IPS DF 19.7 (cell line): ENCODE measurements around the gene PHF21B.

Source experiments
- DNase-seq: peaks from one replicate; pipeline ENCODE4 v3.0.0-alpha.2; 2013; ENCODE audit warnings: low read depth, low spot score

PHF21B gene

DNA sequence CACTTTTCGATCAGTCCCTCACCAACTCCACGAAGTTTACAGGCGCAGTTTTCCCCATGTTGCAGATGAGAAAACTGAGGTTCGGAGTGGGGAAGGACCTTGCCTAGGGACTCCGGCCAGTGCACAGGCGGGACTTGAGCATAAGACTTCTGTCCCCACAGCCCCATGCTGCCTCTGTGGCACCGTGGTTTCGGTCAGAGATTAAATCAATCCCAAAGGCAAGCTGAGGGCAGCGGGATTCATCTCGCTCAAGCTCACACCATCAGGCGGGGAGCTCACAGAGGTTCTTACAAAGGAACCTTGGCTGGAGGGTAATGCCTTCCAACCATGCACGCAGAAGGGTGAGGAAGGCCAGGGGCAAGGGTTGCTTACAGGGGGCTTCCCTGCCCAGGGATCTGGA is 115.5 kb downstream of the PHF21B start:
- no peak for DNase-seq

DNA sequence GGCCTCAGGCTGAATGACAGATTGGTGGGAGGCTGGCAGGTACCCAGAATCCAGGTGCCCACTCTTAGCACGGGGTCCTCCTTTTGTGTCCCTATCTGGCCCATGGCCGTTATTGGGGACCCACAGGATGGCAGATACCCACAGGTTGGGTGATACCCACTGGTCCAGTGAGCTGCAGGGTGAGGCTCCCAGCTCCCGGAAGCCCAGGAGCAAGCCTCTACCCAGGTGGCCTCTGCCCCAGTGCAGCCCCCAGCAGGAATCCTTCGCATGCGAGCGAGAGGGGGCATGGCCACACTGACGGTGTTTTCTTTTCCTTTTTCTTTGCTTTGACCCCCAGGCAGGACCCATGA is 116.1 kb downstream of the PHF21B start:
- DNase-seq: no peak

DNA sequence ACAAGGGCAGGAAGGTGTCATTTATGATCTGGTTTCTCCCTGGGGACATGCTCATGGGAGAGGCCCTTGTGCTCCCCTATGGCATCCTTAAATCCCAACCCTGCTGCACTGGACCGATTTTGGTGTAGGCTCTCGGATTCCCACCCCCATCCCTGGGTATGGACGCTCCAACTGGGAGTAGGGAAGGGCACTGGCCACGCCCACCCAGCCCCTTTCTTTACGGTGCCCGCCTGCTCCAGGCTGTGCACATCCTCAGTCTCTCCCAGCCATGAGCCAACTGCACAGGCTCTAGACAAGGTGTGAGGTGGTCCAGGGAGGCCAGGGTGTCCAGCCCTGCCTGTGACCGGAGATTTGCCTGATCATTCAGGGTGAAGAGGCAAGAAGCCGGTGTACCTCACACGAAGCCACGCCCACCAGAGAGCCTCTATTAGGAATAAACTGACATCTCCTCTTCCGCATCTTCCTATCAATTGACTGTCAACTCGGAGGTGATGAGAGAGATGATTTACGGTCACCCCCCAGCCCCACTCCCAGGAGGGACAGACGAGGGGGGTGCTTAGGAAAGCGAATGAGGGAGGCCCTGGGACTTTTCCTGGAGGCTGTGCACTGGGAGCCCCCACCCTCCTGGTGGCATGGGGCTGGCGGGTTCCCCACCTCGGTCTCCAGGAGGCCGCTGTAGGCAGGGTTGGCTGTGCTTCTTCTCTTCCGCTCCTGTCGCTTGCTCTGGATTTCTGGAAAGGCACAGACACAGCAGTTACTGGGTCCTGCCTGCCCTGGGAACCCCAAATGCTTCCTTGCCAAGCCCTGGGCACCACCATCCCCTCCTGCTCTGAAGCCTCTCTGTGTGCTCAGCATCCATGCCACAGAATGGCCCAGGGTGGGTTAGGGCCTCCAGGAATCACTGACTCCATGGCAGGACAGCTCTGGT is 116.7 kb downstream of the PHF21B start:
- DNase-seq: no peak

DNA sequence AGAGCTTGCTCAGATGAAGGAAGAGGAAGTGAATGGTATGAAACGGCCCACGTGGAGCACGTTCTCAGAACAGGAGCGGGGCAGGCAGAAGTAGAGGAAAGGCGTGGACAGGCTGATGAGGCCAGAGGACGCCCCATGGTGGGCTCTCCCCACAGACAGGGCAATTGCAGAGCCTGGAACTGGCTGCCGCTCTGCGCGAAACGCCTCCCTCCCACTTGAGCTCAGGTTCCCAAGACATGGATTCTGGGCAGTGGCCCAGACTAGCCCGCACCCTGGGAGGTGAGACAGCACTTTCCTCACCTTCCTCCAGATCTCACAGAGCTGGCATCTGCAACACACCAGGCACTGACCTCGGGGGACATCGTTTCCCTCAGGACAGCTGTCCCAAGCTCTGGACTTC is 117.6 kb downstream of the PHF21B start:
- no peak for DNase-seq

DNA sequence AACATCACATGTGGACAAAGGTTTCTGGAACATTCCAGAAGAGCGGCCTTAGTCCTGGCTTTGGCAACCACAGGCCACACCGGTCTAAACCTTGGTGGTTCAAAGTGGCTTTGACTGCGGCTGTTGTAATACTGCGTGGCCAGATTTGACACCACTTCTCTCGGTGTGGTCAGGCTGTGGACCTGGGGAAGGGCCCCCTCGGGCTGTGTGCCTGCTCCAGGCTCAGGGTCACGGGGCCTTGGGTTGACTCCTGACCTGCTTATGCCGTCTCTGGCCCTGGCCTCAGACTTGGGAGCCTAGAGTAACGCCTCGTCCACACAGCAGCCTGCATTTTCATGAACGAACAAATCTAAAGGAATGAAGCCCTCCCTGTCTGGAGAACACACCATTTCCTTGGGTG is 118.0 kb downstream of the PHF21B start:
- DNase-seq: no peak

DNA sequence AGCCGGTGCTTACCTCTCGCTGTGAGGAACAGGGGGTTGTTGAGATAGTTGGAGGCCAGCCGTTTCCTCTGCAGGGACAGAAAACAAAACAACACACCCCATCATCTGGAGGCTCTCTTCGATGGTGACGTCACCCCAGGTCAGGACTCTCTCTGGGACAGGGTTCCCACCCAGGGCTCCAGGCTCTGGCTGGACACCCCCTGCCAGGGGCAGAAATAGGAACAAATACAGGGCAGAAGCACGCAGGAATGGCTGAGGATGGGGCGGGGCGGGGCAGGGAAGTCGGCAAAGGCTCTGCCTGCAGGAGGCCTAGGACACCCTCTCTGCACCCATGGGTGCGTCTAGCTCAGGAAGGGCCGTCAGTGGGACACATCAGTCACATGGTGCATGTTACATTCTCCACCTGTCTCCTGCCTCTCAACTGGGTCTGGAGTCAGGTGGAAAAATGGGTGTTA is 118.5 kb downstream of the PHF21B start:
- DNase-seq: no peak

DNA sequence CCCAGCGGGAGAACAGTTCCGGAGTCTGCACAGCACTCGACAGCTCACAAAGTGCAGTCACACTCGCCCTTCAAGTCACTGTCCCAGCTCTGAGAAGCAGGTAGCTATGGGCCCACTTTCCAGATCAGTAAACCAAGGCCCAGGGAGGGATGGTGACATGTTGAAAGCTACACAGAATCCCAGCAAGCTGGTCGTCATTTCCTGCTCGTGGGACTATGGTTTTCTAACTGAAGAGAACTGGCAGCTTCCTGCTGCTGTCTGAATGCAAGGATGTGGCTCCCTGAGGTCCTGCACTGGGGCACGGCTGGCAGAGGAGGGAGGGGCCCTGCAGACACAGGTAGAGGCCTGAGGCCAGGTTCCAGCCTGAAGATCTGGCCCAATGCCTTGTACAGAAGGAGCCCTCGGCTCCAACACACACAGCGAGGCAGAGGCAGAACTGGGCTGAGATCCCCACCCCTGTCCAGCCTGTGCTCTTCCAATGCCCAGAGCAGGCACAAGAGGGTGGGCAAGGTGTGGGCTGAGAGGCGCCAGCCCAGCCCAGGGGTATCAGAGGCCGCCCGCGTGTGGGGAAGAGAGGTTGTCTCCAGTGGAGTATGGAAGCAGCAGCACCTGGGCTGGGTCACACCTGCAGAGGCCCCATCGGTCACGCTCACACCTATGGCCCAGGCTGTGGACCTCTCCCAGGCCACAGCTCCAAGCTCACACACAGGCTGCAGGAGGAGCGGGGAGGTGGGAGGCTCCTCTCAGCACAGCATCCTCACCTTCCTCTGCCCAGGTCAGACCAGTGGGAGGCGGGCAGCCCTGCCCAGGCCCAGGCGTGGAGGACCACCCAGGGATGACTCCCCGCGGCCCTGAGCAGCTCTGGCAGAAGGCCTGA is 119.2 kb downstream of the PHF21B start:
- no peak for DNase-seq

DNA sequence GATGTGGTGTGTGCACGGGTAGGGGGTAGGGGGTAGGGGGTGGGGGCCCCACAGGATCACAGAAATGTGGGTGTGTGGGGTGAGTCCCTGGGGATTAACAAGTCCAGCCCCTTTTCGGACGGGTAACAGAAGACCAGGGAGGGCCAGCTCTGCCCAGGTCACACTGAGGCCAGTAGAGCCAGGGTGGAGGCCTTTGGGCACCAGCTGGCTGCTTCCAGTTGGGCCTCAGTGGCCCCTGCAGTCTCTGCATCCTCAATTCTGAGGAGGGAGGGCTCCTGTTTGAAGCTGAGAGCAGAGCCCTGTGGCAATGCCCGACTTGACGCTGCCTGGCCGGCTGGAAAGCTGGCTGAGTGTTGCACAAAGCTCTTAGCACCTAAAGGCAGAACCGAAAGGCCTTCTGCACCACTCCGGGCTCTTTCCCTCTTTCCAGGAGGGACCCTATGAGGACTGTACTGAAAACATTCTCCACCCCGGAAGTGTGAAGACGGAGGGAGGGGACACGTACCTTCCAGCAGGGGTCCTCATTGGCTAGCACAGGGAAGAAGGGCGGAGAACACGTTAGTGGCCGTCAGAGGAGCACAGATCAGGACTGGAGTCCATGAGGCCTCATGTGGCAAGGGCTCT is 120.4 kb downstream of the PHF21B start:
- DNase-seq: no peak

DNA sequence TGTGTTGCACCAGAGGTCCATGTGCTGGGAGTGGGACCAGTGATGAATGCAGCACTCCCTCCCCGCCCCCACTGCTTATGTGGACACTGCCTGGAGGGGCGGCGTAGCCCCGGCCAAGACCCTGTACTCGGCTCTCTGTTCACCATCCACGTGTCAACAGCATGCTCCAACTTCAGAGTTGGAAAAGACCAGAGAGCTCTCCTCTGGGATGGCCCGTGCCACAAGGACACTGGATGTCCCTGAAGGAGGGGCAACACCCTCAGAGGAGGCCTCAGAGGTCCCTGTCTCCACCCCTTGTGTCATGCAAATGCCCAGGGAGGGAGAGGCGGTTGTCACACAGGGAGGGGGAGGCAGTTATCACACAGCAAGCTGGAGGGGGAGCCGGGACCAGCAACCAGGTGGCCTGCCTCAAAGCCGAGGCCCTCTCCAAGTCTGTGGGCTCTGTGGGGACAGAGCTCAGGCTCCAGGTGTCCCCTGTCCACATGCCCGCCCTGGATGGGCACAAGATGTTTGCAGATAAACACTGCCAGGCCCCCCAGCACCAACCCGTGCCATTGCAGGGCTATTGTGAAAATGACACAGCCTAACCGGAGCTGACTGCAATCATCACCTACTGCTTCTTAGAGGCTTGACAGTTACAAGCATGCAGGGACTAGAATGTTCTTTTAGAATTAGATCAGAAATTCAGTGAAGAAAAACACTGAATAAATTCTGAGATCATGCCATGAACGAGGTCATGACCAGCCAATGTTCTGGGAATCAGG is 121.1 kb downstream of the PHF21B start:
- no peak for DNase-seq

DNA sequence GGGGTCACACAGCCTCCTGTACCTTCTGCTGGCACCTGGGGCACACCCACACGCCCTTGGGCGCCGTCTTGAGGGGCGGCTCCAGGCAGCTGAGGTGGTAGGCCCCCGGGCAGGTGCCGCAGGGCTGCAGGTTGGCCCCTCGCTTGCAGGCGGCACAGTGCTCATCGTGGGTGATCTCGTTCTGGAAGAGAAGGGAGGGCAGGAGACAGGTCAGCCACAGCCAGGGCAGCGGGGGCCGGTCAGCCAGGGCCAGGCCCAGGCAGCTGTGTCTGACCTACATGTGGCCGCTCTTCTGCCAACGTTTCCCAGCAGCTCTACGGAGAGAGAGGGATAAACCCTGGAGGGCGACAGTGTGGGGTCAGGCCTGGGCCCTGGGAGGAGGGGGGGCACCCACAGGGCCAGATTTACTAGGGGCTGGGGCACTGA is 121.9 kb downstream of the PHF21B start:
- DNase-seq: no peak

DNA sequence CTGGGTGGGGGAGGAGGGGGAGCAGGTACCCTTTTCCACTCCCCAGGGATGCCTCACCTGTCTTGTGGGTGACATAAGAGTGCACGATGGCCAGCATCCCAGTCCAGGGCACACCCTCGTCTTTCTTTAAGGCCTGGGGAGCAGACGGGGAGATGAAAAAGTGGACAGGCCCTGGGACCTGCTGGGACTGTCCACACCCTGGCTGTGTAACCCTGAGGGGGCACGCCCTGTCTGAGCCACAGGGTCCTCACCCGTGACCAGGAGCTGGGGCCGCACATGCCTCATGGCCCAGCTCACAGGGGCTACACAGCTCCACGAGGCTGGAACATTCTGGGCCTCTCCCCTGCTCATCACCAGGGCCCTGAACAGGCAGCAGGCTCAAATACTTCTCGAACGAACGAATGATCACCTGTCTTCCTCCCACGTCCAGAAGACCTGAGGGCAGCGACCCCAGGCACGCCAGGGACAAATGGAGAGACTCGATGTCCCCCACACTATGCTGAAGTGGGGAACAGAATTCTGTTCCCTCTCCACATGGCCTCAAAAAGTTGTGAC is 123.9 kb downstream of the PHF21B start:
- no peak for DNase-seq

DNA sequence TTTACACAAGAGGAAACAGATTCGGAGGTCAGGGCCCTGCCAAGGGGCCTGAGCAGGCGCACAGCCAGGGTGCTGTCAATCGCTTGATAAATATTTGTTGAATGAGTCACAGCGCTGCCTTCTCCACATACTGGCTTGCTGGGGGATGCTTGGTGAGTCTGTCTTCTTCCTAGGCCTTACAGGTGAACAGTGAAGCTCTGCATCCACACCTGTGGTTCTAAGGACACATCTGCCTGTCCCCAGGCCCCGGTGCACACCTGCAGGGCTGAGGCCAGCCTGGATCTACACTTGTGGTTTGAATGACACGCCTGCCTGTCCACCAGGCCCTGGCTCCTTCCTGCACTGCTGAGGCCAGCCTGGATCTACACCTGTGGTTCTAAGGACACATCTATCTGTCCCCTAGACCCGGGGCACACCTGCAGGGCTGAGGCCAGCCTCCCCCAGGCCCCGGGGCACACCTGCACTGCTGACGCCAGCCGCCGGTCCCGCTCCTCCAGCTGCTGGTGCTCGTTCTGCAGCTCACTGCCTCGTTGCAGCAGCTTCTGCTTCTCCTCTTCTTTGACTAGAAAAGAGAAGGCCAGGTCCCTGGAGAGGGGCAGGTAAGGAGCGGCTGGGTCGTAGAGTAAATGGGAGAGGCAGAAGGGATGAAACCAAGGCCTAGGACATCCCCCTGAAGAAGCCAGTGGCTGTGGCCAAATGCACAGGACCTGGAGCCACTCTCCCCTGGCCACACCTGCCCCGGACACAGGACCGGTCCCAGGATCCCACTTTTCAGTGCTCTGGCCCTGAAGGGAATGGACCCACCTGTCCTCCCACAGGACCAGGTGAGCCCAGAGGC is 124.6 kb downstream of the PHF21B start:
- no peak for DNase-seq

DNA sequence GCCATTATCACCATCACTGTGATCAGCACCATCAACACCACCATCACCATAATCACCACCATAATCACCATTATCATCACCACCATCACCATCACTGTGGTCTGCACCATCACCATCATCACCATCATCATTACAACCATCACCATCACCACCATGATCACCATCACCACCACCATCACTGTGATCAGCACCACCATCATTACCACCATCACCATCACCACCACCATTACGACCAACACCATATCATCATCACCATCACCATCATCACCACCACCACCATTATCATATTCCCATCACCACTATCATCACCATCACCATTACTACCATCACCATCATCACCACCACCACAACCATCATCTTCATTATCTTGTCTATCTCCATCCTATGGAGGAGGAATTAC is 125.2 kb downstream of the PHF21B start:
- no peak for DNase-seq

DNA sequence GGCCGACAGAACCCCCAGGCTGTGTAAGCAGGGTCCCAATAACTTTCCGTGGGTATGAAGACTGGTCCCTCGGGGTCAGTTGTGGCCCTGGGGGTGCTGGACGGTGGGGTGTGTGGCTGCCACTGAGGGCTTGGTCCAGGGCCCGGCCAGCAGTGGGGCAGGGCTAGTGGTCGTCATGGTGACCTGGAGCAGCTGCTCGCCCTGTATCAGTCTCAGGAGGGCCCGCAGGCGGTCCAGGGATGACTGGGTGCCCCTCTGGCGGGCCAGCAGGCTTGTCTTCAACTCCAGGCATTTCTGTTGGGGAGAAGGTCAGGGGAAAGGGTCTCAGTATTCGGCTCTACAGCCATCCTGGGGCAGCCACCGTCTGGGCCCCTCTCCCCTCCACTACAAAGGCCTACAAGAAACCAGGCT is 126.8 kb downstream of the PHF21B start:
- no peak for DNase-seq

DNA sequence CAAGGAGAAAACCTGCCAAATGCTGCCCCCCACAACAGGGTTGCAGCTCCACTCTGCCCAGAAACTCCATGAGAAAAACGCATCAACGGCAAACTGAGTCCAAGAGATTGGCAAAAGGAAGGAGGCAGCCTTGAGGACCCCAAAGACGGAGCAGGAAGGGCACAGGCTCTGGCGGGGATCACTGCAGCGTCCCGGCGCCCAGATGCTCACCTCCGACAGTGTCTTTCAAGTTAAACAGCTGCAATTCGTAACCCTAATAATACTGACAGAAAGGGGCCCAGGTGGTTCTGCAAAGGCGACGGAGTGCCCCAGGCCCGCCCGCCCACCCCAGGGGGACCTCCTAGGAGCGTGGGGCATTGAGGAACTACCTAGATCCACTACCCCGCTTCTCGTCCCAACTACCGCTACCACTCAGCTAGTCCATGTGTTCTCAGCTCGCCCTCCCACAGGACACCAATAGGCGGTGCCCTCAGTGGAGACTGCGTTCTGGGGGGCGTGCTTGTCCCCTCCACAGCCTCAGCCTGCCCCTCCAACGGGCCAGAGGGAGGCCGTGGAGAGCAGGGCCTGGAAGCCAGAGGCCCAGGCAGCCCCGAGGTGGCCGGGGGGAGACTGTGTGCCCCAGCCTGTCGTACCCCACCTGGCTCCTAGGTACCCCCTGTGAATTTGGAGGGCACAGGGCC is 127.4 kb downstream of the PHF21B start:
- no peak for DNase-seq

DNA sequence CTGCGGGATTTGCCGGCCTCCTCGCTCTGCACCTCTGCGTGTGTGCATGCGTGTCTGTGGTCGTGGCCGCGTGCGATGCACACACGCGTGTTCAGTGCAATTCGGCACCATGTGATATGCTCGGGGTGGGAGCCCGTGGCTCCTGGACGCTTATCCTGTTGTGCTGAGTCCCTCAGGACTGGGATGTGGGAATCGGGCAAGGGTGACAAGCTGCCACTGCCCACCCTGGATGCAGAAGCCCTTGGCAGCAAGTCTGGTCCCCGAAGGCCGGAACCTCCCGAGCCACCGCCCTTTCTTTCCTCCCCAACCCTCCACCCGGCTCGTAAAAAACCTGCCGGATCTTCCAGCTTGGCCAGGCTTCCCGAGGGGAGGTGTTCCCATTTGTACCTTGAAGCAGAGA is 128.2 kb downstream of the PHF21B start:
- no peak for DNase-seq

DNA sequence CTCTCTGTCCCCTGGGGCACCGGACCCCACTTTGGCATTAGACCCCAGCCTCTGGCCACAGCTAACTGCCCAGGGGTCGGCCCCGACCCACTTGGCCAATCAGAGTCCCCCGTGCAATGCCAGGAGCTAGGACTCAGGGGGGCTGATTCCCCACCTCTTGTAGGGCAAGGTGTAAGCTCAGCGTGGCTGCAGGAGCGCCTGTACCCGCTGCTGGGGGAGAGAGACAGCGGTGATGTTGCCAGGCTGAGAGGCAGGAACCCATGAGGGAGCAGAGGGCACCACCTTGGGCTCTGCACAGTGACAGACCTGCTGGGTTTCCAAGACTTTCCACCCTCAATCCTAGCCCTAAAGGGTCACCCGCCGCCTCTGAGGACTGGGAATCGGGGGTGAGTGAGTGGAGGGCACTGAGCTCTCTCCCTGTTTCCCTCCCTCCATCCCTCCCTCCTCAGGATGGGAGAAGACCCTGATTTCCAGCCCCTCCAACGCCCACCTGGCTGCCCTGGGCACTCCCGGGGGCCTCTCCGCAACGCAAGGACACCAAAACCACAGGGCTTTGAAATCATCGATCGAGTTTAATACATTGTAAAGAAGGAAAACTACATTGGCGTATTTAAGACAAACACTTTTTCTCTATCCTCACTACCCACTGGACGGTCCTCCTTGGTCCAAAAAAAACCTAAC is 129.1 kb downstream of the PHF21B start:
- no peak for DNase-seq

DNA sequence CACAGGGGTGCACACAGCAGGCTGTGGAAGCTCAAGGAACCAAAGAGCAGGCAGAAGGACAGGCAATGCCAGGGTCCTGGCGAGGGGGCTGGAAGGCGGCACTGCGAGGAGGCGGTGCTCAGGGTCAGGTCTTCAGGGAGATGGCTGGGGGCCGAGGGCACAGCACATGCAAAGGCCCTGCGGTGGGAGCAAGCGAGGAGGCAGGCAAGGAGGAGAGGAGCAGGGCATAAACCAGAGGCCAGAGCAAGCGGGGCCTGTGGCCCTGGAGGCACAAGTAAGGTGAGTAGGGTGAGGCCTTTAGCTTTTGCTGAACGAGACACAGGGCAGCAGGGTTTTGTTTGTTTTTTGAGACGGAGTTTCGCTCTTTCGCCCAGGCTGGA is 130.5 kb downstream of the PHF21B start:
- DNase-seq: no peak
